GM18520 (cell line): ENCODE measurements around the gene SNX20.

Source experiments
- ATAC-seq: cut with Tn5 transposase; IDR thresholded peaks from one replicate; pipeline ENCODE4 v1.9.1; 2021; ENCODE audit not compliant: unreplicated experiment

SNX20 gene

DNA sequence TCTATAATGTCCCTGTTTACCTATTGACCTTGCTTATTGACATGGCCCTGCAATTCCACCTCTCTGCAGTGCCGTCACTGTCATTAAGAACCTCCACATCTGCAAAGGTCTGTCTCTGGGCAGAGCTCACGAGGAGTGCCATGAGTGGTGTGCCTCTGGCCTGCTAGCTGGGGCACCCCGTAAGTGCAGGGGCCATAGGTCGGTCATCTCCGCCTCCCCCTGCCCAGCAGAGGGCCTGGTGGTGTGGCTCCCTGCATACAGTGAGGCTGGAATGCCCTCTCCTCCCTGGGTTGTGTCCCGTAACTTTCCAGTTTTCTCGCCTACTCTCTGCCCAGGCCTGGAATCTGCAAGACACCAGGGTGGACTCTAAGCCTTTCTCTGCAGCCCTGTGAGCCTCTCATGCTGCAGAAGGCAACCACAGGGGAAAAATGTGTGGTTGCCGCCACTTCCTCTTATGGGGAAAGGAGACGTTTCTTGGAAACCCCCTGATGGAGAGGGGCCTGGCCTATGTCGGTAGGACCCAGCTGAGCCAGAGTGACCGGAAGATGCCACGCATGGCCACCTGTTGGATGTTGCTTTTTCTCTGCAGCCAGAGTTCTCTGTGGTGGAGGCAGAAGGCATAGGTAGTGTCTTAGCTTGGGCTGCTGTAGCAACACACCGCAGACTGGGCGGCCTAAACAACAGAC, 2.7 kb upstream of the SNX20 start:
- ATAC-seq = peak; percentile 35

DNA sequence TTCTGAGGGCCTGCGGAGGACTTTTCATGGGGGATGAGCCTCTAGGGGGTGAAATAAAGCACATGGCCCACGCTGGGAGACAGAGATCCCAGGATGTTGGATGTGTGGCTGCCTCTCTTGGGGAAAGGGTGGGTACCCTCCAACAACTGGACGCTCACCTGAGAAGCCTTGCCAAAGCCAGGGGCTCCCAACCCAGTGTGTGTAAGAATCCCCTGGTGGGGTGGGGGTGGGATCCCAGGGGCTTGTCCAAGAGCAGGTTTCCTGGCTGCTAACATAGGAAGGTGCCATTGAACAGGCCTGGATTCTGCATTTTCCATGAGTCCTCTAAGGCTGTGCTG, 587 bp downstream of the SNX20 start:
- ATAC-seq = no peak

DNA sequence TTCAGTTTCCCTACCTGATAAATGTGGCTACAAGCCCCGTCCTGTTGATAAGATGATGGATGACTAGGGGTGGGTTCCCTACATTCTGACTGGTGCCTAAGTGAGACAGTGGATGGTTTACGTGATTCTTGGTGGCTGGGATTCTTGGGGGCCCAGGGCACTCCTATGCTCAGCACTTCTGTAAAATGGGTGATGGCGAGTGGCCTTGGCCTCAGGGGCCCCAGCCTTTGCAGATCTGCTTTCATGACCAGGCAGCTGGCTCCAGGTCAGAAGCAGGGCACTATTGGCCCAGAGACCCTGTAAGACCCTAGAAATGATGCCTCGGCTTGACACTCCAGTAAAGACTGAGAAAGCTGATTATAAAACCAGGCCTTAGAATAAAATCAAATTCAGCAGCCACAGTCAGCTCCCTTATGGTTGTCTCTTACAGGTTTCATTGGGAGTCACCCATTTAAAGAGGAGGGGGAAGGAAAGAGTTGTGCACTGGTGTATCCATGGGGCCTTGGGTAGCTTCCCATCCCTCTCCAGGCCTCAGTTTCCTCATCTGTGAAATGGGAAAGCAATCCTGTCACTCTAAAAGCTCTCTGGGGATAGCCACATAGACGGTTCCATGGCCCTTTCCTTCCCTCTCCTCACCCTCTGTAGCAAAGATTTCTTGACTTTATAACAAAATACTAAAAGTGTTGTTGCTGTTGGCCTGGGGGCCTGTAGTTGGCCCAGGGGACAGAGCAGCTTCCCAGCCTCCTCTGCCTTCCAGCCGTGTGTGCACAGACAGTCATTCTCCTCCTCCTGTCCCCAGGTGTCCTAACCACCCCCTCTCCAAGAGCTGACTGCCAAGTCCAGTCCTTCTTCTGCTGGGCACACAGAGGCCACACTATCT, 1.2 kb downstream of the SNX20 start:
- ATAC-seq = no peak

DNA sequence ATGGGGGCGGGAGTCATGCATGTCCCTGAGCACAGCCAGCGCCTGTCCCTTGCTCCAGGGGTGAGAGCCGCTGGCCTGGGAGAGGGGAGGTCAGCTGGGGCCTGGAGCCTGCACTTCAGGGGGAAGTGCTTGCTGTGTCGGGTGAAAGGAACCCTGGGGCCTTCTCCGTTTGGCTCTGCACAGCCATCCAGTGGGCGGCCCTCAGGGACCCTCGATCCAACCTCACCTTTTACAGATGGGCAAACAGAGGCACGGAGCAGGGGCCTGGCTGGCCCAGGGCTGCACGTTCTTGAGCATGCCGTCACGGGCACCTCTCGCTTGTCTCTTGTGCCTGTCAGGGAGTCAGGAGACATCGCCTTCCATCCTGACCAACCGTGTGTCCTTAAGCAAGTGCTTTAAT, 1.8 kb downstream of the SNX20 start:
- ATAC-seq = no peak

DNA sequence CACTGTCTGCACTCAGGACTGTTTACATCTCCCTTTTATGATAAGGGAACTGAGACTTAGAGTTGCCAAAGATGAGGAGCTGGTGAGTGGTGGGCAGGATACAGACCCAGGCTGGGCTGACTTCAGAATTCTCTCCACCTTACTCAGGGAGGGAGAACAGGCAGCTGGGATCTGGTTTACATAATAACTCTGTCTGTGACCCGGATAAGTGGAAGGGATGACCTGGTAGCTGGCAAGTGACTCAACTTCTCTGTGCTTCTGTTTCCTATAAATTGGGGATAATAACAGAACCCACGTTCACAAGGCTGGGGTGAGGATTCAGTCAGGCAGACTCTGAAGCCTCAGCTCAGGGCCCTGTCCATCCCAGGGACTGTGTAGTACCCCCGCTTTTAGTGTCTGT, 2.6 kb downstream of the SNX20 start:
- no peak for ATAC-seq

DNA sequence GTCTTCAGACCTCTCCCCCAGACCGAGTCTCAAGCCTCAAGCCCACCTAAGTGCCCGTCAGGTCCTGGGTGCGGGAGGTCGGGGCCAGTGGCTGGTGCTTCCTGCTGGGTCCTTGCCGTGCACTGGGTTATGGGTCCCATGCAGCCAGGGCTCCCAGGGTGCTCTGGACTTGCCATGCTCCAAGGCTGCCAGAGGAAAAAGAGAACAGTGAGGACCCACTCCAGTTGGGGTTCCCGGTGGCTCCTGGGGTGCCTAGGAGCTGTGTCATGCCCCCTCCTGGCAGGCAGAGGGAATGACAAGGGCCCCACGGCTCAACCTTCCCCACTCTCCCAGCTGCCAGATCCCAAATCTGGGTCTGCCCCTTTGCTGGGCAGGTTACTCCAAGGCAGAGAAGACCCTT, 3.8 kb downstream of the SNX20 start:
- no peak for ATAC-seq

DNA sequence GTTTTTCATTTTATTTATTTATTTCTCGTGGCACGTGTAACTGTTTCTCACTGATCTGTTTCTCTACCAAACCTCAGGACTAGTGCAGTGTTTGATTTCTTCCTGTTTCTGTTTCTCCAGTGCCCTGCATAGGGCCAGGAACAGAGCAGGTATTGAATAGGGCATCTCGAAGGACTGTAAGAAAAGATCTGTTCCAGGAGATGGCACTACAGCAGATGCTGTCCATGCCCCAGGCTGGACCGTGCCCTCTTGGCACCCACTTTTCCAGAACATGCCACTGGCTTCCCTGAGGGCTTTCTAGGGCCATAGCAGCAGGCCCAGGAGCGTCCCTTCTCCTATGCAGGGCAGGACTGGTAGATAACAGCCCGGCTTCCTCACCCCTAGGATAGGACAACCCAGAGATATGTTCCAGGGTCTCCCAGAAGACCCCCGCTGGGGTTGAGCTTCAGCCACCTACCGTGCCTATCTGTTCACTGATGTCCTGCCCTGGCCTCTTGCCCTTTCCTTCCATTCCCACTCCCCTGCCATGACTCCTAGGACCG, 4.4 kb downstream of the SNX20 start:
- no peak for ATAC-seq

DNA sequence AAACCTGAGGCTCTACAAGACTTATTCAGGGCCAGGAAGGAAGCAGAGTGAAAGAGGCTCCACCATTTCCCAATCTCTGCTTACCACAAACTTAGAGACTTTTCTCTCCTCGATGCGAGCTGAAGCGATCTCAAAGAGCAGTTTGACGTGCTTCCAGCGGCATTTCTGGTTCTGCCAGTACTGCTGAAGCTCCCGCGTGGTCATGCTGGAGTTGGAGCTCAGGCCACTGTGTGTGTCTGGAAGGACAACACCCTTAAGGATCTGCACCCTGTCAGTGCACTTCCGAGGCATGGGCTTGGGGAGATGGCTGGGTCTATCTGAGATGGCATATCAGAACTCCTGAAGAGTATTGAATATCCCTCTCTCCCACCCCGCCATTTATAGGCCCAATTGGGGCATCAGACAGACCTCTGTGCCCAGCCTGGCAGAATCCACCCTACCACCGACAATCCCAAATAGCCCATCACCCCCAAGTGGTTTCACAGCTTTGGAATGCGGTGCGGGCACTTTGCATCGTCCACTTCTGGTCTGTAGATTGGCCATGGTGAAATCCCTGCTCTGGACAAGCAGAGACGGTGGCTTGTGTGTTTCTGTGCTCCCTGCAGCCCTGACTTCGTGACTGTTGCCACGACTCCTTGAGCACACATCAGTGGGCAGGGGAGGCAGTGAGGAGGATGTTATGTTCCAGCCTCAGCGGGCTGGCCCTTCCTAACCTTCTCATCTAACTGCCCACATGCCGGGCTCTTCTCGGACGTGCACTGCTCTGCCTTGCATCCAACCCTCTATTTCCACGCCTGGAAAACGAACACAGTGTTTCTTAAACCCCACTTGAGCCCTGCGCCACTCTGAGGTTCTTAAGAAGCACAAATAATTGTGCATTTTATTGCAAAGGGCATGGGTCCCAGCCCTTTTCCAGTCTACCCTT, 5.2 kb downstream of the SNX20 start:
- ATAC-seq = no peak

DNA sequence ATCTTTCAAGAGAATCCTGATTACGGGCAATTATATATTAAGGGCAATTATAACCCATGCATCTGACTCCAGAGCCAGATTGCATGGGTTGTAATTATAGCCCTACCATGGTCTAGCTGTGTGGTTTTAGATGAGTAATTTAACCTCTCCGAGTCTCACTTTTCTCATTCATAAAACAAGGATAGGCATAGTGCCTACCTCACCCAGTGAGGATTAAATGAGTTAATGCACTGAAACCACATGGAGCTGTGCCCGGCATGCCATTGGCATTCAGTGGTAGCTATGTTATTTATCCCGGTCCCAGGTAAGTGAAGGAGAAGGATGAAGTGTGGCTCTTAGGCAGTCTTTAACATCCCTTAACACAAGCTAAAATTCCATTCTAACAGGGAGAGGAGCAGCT, 6.3 kb downstream of the SNX20 start:
- ATAC-seq = no peak

DNA sequence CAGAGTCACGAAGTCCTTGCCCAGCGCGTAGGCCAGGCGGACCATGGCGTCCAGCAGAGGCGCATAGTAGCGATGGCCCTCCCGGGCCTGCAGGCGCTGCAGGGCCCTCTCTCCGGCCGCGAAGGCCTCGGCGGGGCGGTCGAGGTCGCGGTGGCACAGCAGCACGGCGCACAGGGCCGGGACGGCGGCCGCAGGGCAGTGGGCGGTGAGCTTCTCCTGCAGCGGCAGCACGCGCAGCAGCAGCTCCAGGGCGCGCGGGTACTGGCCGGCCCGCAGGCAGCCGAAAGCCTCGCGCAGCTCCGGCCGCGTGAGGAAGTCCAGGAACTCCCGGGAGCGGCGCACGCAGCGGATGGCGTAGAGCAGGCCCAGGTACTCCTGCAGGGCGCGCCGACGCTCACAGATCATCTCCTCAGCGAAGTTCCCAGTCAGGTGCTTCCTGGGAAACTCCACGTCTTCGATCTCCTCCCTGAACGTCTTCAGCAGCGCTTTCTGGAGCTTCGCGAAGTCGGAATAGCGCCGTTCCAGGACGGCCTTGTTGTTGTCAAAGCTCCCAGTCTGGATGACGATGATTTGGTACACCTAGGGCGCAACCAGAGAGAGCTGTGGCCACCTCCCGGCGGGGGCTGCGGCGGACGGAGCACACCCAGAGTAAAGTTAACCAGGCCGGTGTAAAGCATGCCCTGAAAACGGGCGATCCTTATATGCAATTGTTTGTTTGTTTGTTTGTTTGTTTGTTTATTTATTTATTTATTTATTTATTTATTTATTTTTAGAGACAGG, 7.4 kb downstream of the SNX20 start:
- ATAC-seq = no peak

DNA sequence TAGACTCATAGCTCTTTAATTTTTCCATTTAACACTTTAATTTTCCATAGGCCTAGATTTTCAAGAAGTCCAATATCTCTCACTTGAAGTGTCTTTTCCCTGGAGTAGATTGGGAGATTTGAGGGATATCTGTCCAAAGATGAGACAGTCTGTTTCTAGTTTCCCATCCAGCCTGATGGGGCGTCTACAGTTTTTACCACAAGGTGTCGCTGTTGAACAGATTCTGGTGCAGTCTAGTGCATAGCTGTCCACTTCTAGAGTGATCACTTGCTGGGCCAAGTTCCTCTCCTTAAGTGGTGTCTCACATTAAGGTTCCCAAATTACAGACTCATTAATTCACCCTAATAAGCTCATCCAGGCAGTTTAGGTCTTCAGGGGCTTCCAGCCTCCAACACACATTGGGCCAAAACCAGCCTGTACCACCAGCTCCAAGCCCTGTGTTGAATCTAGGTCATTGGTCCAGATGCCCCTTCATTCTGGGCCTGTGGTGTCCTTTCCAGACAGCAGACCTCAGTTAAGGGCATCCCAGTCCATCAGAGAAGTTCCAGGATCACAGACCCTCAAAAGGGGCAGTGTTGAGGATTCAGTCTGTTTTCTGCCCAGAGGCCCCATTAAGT, 9.4 kb downstream of the SNX20 start:
- ATAC-seq = no peak

DNA sequence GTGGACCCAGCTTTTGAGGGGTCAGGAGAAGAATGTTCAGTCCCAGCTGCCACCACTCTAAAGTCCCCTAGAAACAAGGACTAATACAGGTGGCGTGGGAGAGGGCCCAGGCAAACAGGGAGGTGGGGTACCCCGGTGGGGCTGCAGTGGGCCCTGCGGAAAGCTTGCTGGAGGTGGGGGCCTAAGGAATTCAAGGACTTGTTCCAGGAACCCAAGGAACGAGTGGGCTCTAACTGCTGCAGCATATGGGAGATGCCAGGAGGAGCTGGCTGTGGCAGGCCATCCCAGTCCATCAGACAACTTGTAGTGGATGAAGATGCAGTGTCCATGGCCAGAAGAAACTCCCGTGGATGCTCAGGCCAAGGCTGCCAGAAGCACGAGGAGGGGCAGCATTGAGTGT, 10.6 kb downstream of the SNX20 start:
- ATAC-seq = no peak

DNA sequence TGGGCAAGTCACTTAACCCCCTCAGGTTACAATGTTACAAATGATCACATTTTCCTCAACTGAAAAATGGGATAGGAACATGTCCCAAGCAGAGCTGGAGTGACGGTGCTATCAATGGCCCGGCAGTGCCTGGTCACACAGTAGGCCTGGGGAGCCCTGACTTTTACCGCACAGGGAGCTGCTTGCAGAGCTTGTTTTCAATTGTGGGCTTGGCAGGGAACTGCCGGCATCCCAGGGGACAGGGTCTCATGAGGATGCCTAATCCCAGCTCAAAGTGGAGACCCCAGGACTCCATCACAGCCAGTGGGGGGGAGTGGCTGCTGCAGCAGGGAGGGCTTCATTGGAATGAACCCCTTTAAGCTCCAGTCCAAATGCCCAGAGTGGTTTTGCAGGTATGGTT, 11.4 kb downstream of the SNX20 start:
- ATAC-seq = no peak

DNA sequence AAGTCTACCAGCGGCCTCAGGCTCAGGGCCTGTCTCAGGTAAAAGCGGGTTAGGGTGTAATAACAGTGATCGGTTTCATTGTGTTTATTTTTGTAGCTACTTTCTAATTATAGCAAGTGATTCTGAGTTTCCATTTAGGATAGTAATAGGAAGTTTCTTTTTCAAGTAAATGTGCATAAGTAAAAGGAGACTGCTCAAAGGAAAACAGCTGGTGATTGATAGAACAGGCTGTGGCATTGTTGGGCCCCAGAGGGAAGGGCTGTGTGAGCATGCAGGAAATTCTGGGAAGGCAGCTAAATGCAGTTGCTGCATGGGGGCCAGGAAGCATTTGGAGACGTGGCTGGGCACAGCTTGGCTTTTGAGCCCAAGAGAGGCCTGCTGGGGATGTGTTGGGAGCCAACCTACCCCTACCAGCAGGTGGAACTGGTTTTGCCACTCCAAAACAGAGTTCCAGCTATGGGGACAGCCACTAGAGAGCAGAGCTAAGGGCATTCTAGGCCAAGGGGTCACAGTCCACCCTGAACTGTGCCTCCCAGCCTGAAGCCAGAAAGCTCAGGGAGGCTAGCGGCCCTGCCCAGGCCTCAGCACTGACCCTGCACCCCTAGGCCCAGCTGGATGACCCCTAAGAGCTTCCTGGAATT, 12.6 kb downstream of the SNX20 start:
- ATAC-seq = no peak

DNA sequence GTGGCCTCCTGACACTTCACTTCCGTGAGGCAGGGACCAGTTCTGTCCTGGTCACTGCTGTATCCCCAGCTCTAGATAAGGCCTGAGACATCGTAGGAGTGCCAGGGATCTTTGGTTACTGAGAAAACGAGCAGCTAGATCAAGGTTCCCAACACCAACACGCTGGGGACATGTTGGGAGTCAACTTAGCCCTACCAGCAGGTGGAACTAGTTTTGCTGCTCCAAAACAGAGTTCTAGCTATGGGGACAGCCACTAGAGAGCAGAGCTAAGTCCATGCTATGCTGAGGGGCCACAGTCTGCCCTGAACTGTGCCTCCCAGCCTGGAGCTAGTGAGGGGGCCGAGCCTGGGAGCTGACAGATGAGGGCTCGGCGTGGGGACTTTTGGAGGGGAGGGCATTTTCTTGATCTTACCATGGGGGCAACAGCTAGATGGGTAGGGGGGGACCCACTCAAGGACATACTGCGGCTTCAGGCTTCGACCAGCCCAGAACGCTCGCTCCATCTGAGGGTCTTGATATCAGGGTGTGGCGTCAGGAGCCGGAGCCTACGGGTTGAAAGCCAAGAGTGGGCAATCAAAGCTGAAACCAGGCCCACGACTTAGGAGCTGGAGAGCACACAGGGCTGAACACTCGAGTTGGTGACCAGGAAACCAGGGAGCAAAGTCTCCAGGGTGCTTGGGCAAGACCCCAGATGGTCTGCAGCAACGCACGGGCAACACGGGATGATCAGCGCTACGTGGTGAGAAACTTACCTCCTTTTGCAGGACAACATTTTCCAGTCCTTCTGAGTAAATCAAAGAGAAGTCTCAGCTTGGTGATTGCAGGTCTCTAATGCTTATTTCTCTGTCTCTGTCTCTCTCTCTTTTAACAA, 13.4 kb downstream of the SNX20 start:
- ATAC-seq = no peak

DNA sequence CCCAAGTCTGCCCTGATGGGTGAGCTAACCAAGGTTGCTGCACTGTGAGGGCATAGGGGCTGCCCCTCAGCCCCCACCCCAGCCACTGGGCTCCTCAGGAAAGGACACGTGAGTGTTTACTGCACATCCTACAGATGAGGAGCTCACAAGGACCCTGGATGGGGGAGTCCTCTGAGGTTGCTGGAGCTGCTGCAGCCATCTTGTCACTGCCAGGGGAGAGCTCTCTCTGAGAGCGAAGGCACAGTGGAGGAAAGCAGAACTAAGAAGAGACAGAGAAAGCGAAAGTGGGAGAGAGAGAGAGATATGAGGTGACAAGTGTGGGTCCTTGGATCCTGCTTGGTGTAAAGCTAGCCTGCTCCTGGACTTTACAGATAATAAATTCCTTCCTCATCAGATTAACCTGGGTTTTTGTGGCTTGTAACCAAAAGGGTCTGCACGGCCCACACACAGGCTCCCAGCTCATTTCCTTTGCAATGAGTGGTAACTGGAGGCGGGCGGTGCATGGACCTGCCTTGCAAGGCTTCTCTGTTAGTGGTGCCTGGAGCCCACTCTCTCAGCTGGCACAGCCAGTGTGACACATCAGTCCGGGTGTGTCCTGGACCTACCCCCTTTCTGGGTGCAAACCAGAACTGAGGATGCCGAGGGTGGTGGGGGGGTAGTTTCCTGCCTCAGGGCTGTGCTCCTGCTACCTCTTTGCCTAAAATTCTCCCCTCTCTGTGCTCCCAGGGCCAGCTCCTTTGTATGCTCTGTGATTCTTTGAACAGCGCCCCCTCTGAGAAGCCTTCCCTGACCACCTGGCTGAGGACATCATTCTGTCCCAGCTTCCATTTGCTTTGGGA, 14.2 kb downstream of the SNX20 start:
- peak; percentile 70 for ATAC-seq

DNA sequence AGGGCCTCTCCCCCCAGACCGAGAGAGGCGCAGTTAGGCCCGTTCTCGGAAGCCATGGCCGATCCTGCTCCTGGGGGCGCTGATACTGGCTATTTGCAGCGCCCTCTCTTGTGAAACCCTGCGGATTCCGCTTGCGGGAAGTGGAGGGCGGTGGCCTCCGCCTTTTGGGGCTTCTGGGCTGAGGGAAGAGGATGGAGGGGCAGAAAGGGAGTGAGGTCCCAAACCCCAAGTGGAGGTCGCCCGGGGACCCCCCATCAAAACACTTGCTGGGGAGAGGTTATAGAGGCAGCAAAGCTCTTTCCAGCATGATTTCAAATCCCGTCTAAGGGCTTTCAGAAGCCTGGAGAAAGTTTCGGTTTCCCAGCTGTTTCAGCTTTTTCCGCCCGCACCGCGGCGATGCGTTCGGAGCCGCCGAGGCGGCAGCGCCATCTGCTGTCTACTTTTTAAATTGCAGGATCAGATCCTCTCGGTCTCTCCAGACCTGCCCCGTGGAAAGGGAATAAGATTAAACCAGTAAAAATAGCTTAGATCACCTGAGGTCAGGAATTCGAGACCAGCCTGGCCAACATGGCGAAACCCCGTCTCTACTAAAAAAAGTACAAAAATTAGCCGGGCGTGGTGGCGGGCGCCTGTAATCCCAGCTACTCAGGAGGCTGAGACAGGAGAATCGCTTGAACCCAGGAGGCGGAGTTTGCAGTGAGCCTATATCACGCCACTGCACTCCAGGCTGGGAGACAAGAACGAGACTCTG, 15.8 kb downstream of the SNX20 start:
- ATAC-seq = no peak
